GM08714 (cell line): ENCODE results near the gene FSTL4.

Source experiments
- H3K4me3 ChIP-seq: fragments of 200-500 bp; sonication (Bioruptor generic); 2 replicates; pipeline ENCODE4 v1.5.1; 2014; ENCODE audit warnings: mild to moderate bottlenecking, low read length, inconsistent platforms
- ZNF274 ChIP-seq: IDR thresholded peaks from 2 replicates; pipeline ENCODE4 v1.6.1; 2012; ENCODE audit warnings: mild to moderate bottlenecking, low read depth, low read length

FSTL4 gene

GRCh38 chr5:133366438-133366837 is 245.9 kb downstream of the FSTL4 start:
- TF ChIP-seq ZNF274 = no peak
- no peak overlapping the region for H3K4me3 ChIP-seq

GRCh38 chr5:133365738-133366137 is 246.6 kb downstream of the FSTL4 start:
- H3K4me3 ChIP-seq = no peak overlapping the region
- no peak for TF ChIP-seq ZNF274

- no peak for TF ChIP-seq ZNF274
- no peak overlapping the region for H3K4me3 ChIP-seq
These were observed 247.2 kb downstream of the FSTL4 start for GRCh38 chr5:133364936-133365707.

- no peak overlapping the region for H3K4me3 ChIP-seq
- TF ChIP-seq ZNF274 = no peak
These were observed 248.3 kb downstream of the FSTL4 start for GRCh38 chr5:133363807-133364587.

GRCh38 chr5:133362438-133362837 is 249.9 kb downstream of the FSTL4 start:
- no peak overlapping the region for H3K4me3 ChIP-seq
- TF ChIP-seq ZNF274 = no peak

- no peak for TF ChIP-seq ZNF274
These were observed 250.4 kb downstream of the FSTL4 start for GRCh38 chr5:133361922-133362321.

GRCh38 chr5:133360693-133361472 is 251.5 kb downstream of the FSTL4 start:
- H3K4me3 ChIP-seq = no peak overlapping the region
- TF ChIP-seq ZNF274 = no peak

More at GRCh38 chr5:133361922-133362321, 250.4 kb downstream of the FSTL4 start:
- H3K4me3 ChIP-seq = no peak overlapping the region

GRCh38 chr5:133359861-133360260 is 252.5 kb downstream of the FSTL4 start:
- TF ChIP-seq ZNF274 = no peak
- no peak overlapping the region for H3K4me3 ChIP-seq

- TF ChIP-seq ZNF274 = no peak
- no peak overlapping the region for H3K4me3 ChIP-seq
These were observed 254.1 kb downstream of the FSTL4 start for GRCh38 chr5:133358271-133358670.

GRCh38 chr5:133357758-133358157 is 254.6 kb downstream of the FSTL4 start:
- no peak overlapping the region for H3K4me3 ChIP-seq
- TF ChIP-seq ZNF274 = no peak

GRCh38 chr5:133356984-133357421 is 255.3 kb downstream of the FSTL4 start:
- no peak for TF ChIP-seq ZNF274
- H3K4me3 ChIP-seq = no peak overlapping the region

GRCh38 chr5:133356396-133356983 is 255.9 kb downstream of the FSTL4 start:
- TF ChIP-seq ZNF274 = no peak
- no peak overlapping the region for H3K4me3 ChIP-seq

GRCh38 chr5:133354323-133355185 is 257.8 kb downstream of the FSTL4 start:
- no peak overlapping the region for H3K4me3 ChIP-seq
- no peak for TF ChIP-seq ZNF274
